ENCODE results near the gene SH3GLB1. TPM values are rescaled to one million over a fixed set of nuclear protein-coding genes. Genes with fewer than 3 reads are reported as not detected.
A peak's percentile ranks its signal among the peaks of the same experiment; 100 is the strongest.

The SH3GLB1 gene
- total RNA-seq, 2 experiments from 2014 or later: 17.7 to 37.5 TPM

GRCh38 chr1:86705665-86705985, 1.2 kb downstream of the SH3GLB1 start:
- Histone ChIP-seq H3K4me1 (ENCODE audit: insufficient read depth, low read length, poor library complexity, severe bottlenecking) (peaks cover 30% of the 10 kb centered on the region), H4K20me1 (ENCODE audit: insufficient read depth, low read length) (peaks cover 30% of the 10 kb centered on the region; the same call in 1 of the 2 replicates), H3K9me3 (ENCODE audit: low read length) (no peaks in the 10 kb centered on the region), H3K4me2 (ENCODE audit: low read length) (peak overlapping the region; percentile 90), H3K4me3 (ENCODE audit: low read depth, low read length, poor library complexity, severe bottlenecking) (peak overlapping the region; percentile 82), H3K27ac (ENCODE audit: low read depth, low read length, poor library complexity, severe bottlenecking) (peak overlapping the region; percentile 89), H3K9me2 (ENCODE audit: insufficient read depth, low read length) (no peaks in the 10 kb centered on the region), H3K36me3 (ENCODE audit: insufficient read depth, low read length) (peaks cover 27% of the 10 kb centered on the region), H2AFZ (ENCODE audit: low read length) (peak overlapping the region; percentile 97; the same call in 1 of the 2 replicates), H3K79me2 (ENCODE audit: insufficient read depth, low read depth, low read length) (peaks cover 55% of the 10 kb centered on the region)
- CTCF ChIA-PET (ENCODE audit: unreplicated experiment): no interaction called here
- no peak for DNase-seq (ENCODE audit: low spot score)
- intact Hi-C loops (cut with micrococcal nuclease; ENCODE audit: unreplicated experiment): loop anchor here (2.0 to 10.0 kb wide), 4 partner anchors 121 to 619 kb away; partner anchors contain the start of genes HS2ST1, LMO4 and SELENOF
- TF ChIP-seq, protein P1, sequence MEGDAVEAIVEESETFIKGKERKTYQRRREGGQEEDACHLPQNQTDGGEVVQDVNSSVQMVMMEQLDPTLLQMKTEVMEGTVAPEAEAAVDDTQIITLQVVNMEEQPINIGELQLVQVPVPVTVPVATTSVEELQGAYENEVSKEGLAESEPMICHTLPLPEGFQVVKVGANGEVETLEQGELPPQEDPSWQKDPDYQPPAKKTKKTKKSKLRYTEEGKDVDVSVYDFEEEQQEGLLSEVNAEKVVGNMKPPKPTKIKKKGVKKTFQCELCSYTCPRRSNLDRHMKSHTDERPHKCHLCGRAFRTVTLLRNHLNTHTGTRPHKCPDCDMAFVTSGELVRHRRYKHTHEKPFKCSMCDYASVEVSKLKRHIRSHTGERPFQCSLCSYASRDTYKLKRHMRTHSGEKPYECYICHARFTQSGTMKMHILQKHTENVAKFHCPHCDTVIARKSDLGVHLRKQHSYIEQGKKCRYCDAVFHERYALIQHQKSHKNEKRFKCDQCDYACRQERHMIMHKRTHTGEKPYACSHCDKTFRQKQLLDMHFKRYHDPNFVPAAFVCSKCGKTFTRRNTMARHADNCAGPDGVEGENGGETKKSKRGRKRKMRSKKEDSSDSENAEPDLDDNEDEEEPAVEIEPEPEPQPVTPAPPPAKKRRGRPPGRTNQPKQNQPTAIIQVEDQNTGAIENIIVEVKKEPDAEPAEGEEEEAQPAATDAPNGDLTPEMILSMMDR (conservative IDR thresholded peaks at IDR 0.05; ENCODE audit: low read length): no peak
- TF ChIP-seq EZH2phosphoT487 (IDR thresholded peaks at IDR 0.05; ENCODE audit: borderline replicate concordance, low read depth, low read length): no peak
- POLR2A ChIA-PET: interaction anchor here (0.7 to 5.5 kb wide), 8 partner anchors 10 to 411 kb away, joined by 3 to 48 read pairs (median 4); partner anchors contain the start of gene ODF2L
- no TSS peak for BruUV-seq (replicated peaks)

DNA sequence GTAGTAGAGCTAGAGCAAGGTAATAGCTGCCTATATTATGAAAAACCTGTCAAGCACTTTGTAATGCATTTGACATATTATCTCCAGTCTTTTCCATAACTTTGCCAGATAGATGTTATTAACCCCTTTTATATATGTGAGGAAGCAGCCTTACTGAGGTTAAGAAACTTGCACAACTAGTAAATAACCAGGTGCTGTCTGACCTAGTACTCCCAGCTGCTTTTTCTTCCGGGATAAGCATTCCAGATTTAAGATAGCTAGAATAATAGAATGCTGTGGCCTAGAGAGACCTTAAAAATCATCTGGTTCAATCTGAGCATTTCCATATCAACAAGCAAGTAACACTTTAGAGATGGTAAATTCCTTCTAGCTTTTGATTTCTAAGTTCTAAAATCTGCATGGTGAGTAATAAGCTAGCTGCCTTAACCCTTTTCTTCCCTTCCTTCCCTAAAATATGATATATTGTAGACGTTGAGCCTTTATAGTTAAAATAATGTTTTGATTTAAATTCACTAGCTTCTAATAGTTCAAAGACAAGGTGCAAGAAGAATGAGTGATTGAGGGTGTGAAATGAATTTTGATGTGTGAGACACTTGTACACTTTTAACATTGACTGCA, 1.8 kb downstream of the SH3GLB1 start:
- no peak for TF ChIP-seq EZH2phosphoT487 (IDR thresholded peaks at IDR 0.05; ENCODE audit: borderline replicate concordance, low read depth, low read length)
- TF ChIP-seq, protein P1 (conservative IDR thresholded peaks at IDR 0.05; ENCODE audit: low read length): no peak
- H2AFZ ChIP-seq (ENCODE audit: low read length): no peak overlapping the region
- BruUV-seq (replicated peaks): TSS peak; percentile 54

DNA sequence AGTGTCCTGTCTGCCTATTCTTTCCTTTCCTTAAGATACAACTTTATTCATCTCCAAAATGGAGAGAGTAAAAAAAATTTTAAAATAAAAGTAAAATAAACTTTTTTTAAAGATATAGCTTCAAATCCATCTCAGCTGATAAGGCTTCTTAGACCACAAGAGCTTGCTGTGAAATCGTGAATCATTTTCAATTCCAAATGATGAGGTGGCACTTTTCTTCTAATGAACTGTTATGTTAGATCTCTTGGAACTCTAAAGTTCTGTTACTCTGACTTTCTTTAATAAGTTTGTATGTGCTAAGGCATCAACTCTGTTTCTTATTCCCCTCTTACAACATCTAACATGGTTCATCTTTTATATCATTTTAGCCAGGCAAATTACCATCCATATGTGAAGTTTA, 4.5 kb downstream of the SH3GLB1 start:
- peaks cover 21% of the 10 kb centered on the region for H3K4me1 ChIP-seq (ENCODE audit: insufficient read depth, low read length, poor library complexity, severe bottlenecking)
- no peaks in the 10 kb centered on the region for H3K9me3 ChIP-seq (ENCODE audit: low read length)
- peaks cover 30% of the 10 kb centered on the region for H3K36me3 ChIP-seq (ENCODE audit: insufficient read depth, low read length)
- no peak overlapping the region for H2AFZ ChIP-seq (ENCODE audit: low read length)
- no peaks in the 10 kb centered on the region for H3K9me2 ChIP-seq (ENCODE audit: insufficient read depth, low read length)
- no peak overlapping the region for H3K4me3 ChIP-seq (ENCODE audit: low read depth, low read length, poor library complexity, severe bottlenecking)
- H4K20me1 ChIP-seq (ENCODE audit: insufficient read depth, low read length): peaks cover 30% of the 10 kb centered on the region; the same call in 1 of the 2 replicates
- no peak overlapping the region for H3K27ac ChIP-seq (ENCODE audit: low read depth, low read length, poor library complexity, severe bottlenecking)
- H3K79me2 ChIP-seq (ENCODE audit: insufficient read depth, low read depth, low read length): peaks cover 88% of the 10 kb centered on the region
- intact Hi-C loops (cut with micrococcal nuclease; ENCODE audit: unreplicated experiment): loop anchor here (5.0 to 10.0 kb wide), 2 partner anchors 258 to 616 kb away; partner anchors contain the start of gene LMO4
- TF ChIP-seq EZH2phosphoT487 (IDR thresholded peaks at IDR 0.05; ENCODE audit: borderline replicate concordance, low read depth, low read length): no peak
- TF ChIP-seq, protein P1 (conservative IDR thresholded peaks at IDR 0.05; ENCODE audit: low read length): no peak
- H3K4me2 ChIP-seq (ENCODE audit: low read length): no peak overlapping the region
- DNase-seq (ENCODE audit: low spot score): no peak
- POLR2A ChIA-PET: interaction anchor here (0.6 to 1.1 kb wide), 2 partner anchors 14 to 67 kb away, joined by 3 to 4 read pairs; no protein-coding TSS in a partner anchor
- CTCF ChIA-PET (ENCODE audit: unreplicated experiment): no interaction called here
- BruUV-seq (replicated peaks): no TSS peak

More for the DNA sequence above, 1.8 kb downstream of the SH3GLB1 start:
- Histone ChIP-seq H3K9me2 (ENCODE audit: insufficient read depth, low read length) (no peaks in the 10 kb centered on the region), H3K36me3 (ENCODE audit: insufficient read depth, low read length) (peaks cover 30% of the 10 kb centered on the region), H3K27ac (ENCODE audit: low read depth, low read length, poor library complexity, severe bottlenecking) (peak overlapping the region; percentile 89), H3K9me3 (ENCODE audit: low read length) (no peaks in the 10 kb centered on the region), H3K4me3 (ENCODE audit: low read depth, low read length, poor library complexity, severe bottlenecking) (peak overlapping the region; percentile 82), H4K20me1 (ENCODE audit: insufficient read depth, low read length) (peaks cover 30% of the 10 kb centered on the region; the same call in 1 of the 2 replicates), H3K4me1 (ENCODE audit: insufficient read depth, low read length, poor library complexity, severe bottlenecking) (peaks cover 30% of the 10 kb centered on the region), H3K4me2 (ENCODE audit: low read length) (peak overlapping the region; percentile 90), H3K79me2 (ENCODE audit: insufficient read depth, low read depth, low read length) (peaks cover 60% of the 10 kb centered on the region)
- ChIA-PET POLR2A (interaction anchor here (0.6 to 5.5 kb wide), 12 partner anchors 10 to 411 kb away, joined by 3 to 48 read pairs (median 4); partner anchors contain the start of gene ODF2L), CTCF (ENCODE audit: unreplicated experiment) (no interaction called here)
- DNase-seq (ENCODE audit: low spot score): peak; percentile 4
- intact Hi-C loops (cut with micrococcal nuclease; ENCODE audit: unreplicated experiment): loop anchor here (5.0 to 10.0 kb wide), 2 partner anchors 261 to 619 kb away; partner anchors contain the start of gene LMO4
